H9 (cell line): Measurements from ENCODE around the gene TDRD3. TPM values are rescaled to one million over a fixed set of nuclear protein-coding genes. Genes with fewer than 3 reads are reported as not detected.

Source experiments
- DNase-seq: peaks from one replicate; pipeline ENCODE4 v3.0.0-alpha.2; 2017
- H2AFZ ChIP-seq: one replicate; pipeline ENCODE4 v1.6.1; 2013; ENCODE audit warnings: mild to moderate bottlenecking, low read length, control low read depth, moderate library complexity
- H2AK5ac ChIP-seq: 2 replicates; pipeline ENCODE4 v1.6.1; 2013; ENCODE audit warnings: low read length, control low read depth, mixed read lengths; ENCODE audit not compliant: insufficient read length
- H2BK120ac ChIP-seq: one replicate; pipeline ENCODE4 v1.6.1; 2013; ENCODE audit warnings: low read depth, mild to moderate bottlenecking, low read length, control low read depth, inconsistent platforms; ENCODE audit not compliant: poor library complexity, severe bottlenecking
- H2BK12ac ChIP-seq: 2 replicates; pipeline ENCODE4 v1.6.1; 2013; ENCODE audit warnings: low read length, control low read depth, mixed read lengths, low read depth; ENCODE audit not compliant: insufficient read length
- H2BK15ac ChIP-seq: 2 replicates; pipeline ENCODE4 v1.6.1; 2013; ENCODE audit warnings: low read depth, low read length, control low read depth
- H2BK20ac ChIP-seq: one replicate; pipeline ENCODE4 v1.6.1; 2013; ENCODE audit warnings: low read depth, mild to moderate bottlenecking, low read length, control low read depth, inconsistent platforms; ENCODE audit not compliant: poor library complexity, severe bottlenecking
- H2BK5ac ChIP-seq: 2 replicates; pipeline ENCODE4 v1.6.1; 2013; ENCODE audit warnings: low read length, control low read depth, mixed read lengths; ENCODE audit not compliant: insufficient read length
- H3K14ac ChIP-seq: 2 replicates; pipeline ENCODE4 v1.6.1; 2013; ENCODE audit warnings: low read length, control low read depth; ENCODE audit not compliant: insufficient read depth
- H3K18ac ChIP-seq: 2 replicates; pipeline ENCODE4 v1.6.1; 2013; ENCODE audit warnings: low read depth, mild to moderate bottlenecking, mixed read lengths, low read length, control low read depth; ENCODE audit not compliant: insufficient read length
- H3K23ac ChIP-seq: 2 replicates; pipeline ENCODE4 v1.6.1; 2013; ENCODE audit warnings: low read length, control low read depth, mixed read lengths, low read depth; ENCODE audit not compliant: insufficient read length
- H3K23me2 ChIP-seq: 2 replicates; pipeline ENCODE4 v1.6.1; 2013; ENCODE audit warnings: low read depth, mild to moderate bottlenecking, mixed read lengths, low read length, control low read depth; ENCODE audit not compliant: insufficient read length, poor library complexity, severe bottlenecking
- H3K27ac ChIP-seq: 2 replicates; pipeline ENCODE4 v1.5.1; 2013; ENCODE audit warnings: low read length, control low read depth, mixed read lengths, low read depth; ENCODE audit not compliant: insufficient read length
- H3K27me3 ChIP-seq: 2 replicates; pipeline ENCODE4 v1.6.1; 2013; ENCODE audit warnings: low read length, control low read depth, inconsistent platforms; ENCODE audit not compliant: insufficient read depth
- H3K4ac ChIP-seq: 2 replicates; pipeline ENCODE4 v1.6.1; 2013; ENCODE audit warnings: low read depth, mild to moderate bottlenecking, control low read depth, inconsistent platforms, low read length, moderate library complexity
- H3K4me1 ChIP-seq: 2 replicates; pipeline ENCODE4 v1.6.1; 2013; ENCODE audit warnings: low read length, control low read depth, inconsistent platforms; ENCODE audit not compliant: insufficient read depth
- H3K4me2 ChIP-seq: 2 replicates; pipeline ENCODE4 v1.6.1; 2013; ENCODE audit warnings: low read length, control low read depth, mixed read lengths; ENCODE audit not compliant: insufficient read length, insufficient read depth
- H3K56ac ChIP-seq: 2 replicates; pipeline ENCODE4 v1.6.1; 2013; ENCODE audit warnings: low read depth, mild to moderate bottlenecking, mixed read lengths, low read length, control low read depth; ENCODE audit not compliant: insufficient read length
- H3K79me1 ChIP-seq: 2 replicates; pipeline ENCODE4 v1.6.1; 2013; ENCODE audit warnings: low read depth, mild to moderate bottlenecking, moderate library complexity, low read length, control low read depth, inconsistent platforms; ENCODE audit not compliant: insufficient read depth, poor library complexity, severe bottlenecking
- H3K79me2 ChIP-seq: 2 replicates; pipeline ENCODE4 v1.6.1; 2013; ENCODE audit warnings: low read length, control low read depth, inconsistent platforms; ENCODE audit not compliant: insufficient read depth
- H3K9ac ChIP-seq: 2 replicates; pipeline ENCODE4 v1.6.1; 2013; ENCODE audit warnings: low read length, control low read depth, mixed read lengths; ENCODE audit not compliant: insufficient read length; ENCODE audit errors: extremely low read depth
- H3K9me3 ChIP-seq: one replicate; pipeline ENCODE4 v1.6.1; 2013; ENCODE audit warnings: low read depth, low read length, inconsistent platforms; ENCODE audit not compliant: control insufficient read depth
- H3T11ph ChIP-seq: one replicate; pipeline ENCODE4 v1.6.1; 2013; ENCODE audit warnings: mild to moderate bottlenecking, low read length, control low read depth, inconsistent platforms
- H4K20me1 ChIP-seq: one replicate; pipeline ENCODE4 v1.6.1; 2013; ENCODE audit not compliant: control insufficient read depth, insufficient read length, insufficient read depth
- H4K5ac ChIP-seq: 2 replicates; pipeline ENCODE4 v1.6.1; 2013; ENCODE audit warnings: low read depth, mild to moderate bottlenecking, mixed read lengths, low read length, control low read depth; ENCODE audit not compliant: insufficient read length
- H4K8ac ChIP-seq: replicated peaks from 2 replicates; pipeline ENCODE4 v1.6.1; 2013; ENCODE audit warnings: low read length, control low read depth, mixed read lengths, low read depth; ENCODE audit not compliant: insufficient read length
- H4K91ac ChIP-seq: 2 replicates; pipeline ENCODE4 v1.6.1; 2013; ENCODE audit warnings: low read depth, mild to moderate bottlenecking, moderate library complexity, mixed read lengths, low read length, control low read depth; ENCODE audit not compliant: insufficient read length
- H3K27ac Mint-ChIP-seq, 3 experiments: 2 replicates in 2 of 3; 3 replicates in 1 of 3; pipeline ENCODE4 v1.8.0; 2020 to 2021; ENCODE audit warnings: mixed read lengths in 3 of 3, mild to moderate bottlenecking in 1 of 3, moderate library complexity in 1 of 3
- H3K27me3 Mint-ChIP-seq: 2 replicates; pipeline ENCODE4 v1.8.0; 2021; ENCODE audit warnings: low read depth, mild to moderate bottlenecking, moderate library complexity, mixed read lengths
- H3K36me3 Mint-ChIP-seq, 3 experiments: 2 replicates in 2 of 3; 3 replicates in 1 of 3; pipeline ENCODE4 v1.8.0; 2020 to 2021; ENCODE audit warnings: low read depth in 3 of 3, mixed read lengths in 3 of 3; ENCODE audit not compliant: insufficient read depth in 1 of 3
- H3K4me1 Mint-ChIP-seq, 2 experiments: 2 replicates each; pipeline ENCODE4 v1.8.0; 2020; ENCODE audit warnings: mixed read lengths in 2 of 2
- H3K4me3 Mint-ChIP-seq, 2 experiments: 2 replicates in 1 of 2; 3 replicates in 1 of 2; pipeline ENCODE4 v1.8.0; 2020 to 2021; ENCODE audit warnings: mild to moderate bottlenecking in 2 of 2, mixed read lengths in 2 of 2, moderate library complexity in 1 of 2
- H3K9me3 Mint-ChIP-seq, 2 experiments: 2 replicates in 1 of 2; 3 replicates in 1 of 2; pipeline ENCODE4 v1.8.0; 2020; ENCODE audit warnings: mild to moderate bottlenecking in 2 of 2, mixed read lengths in 2 of 2, moderate library complexity in 1 of 2
- WGBS: extraction: QIAGEN DNeasy Blood & Tissue Kit; methylation state at CpG from one replicate; pipeline ENCODE4 v1.1.7; 2013; ENCODE audit warnings: missing lambda C conversion rate, low lambda C conversion rate, mixed read lengths; ENCODE audit not compliant: insufficient read length; ENCODE audit errors: extremely low coverage; 5-methylcytosine and 5-hydroxymethylcytosine counted together
- total RNA-seq: library from RNA; stranded (reverse); gene quantifications from 2 replicates; pipeline ENCODE4 v1.2.1, GENCODE V29; 2021
- TF ChIP-seq, protein P1 (sequence below): fragments of 200-600 bp; sonication (generic); conservative IDR thresholded peaks from 3 replicates; pipeline ENCODE4 v1.8.0; 2021; ENCODE audit warnings: antibody characterized with exemption, mild to moderate bottlenecking

The TDRD3 gene
- total RNA-seq, 1 experiment from 2014 or later = 16.1 TPM

GRCh38 chr13:60509601-60510386, 112.8 kb downstream of the TDRD3 start:
- Histone ChIP-seq H2BK5ac (no peak overlapping the region), H2BK20ac (no peak overlapping the region), H2AK5ac (no peak overlapping the region), H3K27ac (no peak overlapping the region), H2BK120ac (no peak overlapping the region), H3K27me3 (no peaks in the 10 kb centered on the region), H4K91ac (no peak overlapping the region), H3K18ac (no peak overlapping the region), H3K79me1 (no peaks in the 10 kb centered on the region), H3K79me2 (no peaks in the 10 kb centered on the region), H3K56ac (no peak overlapping the region), H3T11ph (no peak overlapping the region), H3K23ac (no peak overlapping the region), H4K5ac (no peak overlapping the region), H4K20me1 (no peaks in the 10 kb centered on the region), H3K4me1 (no peaks in the 10 kb centered on the region), H3K4ac (no peak overlapping the region), H2BK15ac (no peak overlapping the region), H2BK12ac (no peak overlapping the region), H2AFZ (no peak overlapping the region), H3K14ac (no peak overlapping the region), H3K4me2 (no peak overlapping the region), H3K9me3 (peaks cover 2% of the 10 kb centered on the region), H3K23me2 (no peaks in the 10 kb centered on the region), H3K9ac (no peak overlapping the region), H4K8ac (no peak overlapping the region)
- no peak for DNase-seq
- Mint-ChIP-seq H3K27me3 (no peaks in the 10 kb centered on the region), H3K4me3 (no peak overlapping the region), H3K9me3 (peaks cover 34 to 54% of the 10 kb centered on the region in 2 experiments), H3K36me3 (peaks cover 51 to 57% (median 56%) of the 10 kb centered on the region in 3 experiments), H3K4me1 (peaks cover 13% of the 10 kb centered on the region in 2 experiments), H3K27ac (no peak overlapping the region)
- WGBS = no CpG with 5 or more reads among the region's 3 CpGs
- TF ChIP-seq, protein P1, sequence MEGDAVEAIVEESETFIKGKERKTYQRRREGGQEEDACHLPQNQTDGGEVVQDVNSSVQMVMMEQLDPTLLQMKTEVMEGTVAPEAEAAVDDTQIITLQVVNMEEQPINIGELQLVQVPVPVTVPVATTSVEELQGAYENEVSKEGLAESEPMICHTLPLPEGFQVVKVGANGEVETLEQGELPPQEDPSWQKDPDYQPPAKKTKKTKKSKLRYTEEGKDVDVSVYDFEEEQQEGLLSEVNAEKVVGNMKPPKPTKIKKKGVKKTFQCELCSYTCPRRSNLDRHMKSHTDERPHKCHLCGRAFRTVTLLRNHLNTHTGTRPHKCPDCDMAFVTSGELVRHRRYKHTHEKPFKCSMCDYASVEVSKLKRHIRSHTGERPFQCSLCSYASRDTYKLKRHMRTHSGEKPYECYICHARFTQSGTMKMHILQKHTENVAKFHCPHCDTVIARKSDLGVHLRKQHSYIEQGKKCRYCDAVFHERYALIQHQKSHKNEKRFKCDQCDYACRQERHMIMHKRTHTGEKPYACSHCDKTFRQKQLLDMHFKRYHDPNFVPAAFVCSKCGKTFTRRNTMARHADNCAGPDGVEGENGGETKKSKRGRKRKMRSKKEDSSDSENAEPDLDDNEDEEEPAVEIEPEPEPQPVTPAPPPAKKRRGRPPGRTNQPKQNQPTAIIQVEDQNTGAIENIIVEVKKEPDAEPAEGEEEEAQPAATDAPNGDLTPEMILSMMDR = no peak
